SKM-1 treated with dmso at 0.1 percent for 144 hours (cell line): ENCODE results near the gene TEX47.

Source experiments
- DNase-seq: peaks from one replicate; lab custom pipeline; 2025; ENCODE audit not compliant: unreplicated experiment; lab: John Stamatoyannopoulos, UW

TEX47 gene

DNA sequence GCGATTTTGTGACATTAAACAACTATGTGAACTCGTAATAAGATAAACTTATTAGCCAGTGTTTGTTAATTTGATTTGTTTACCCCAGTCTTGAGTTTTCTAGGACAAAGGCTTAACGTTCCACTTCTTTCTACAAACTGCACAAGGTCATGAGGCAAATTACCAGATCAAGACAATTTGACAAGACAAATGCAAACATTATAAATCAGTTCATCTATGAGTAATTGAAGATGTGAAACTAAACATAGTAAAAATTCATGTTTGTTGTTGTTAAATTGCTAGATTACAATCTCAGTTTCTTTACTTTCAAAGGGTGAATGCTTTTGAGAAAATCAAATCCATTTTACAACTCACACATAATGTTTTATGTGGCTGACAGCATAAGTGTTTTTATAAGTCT is 49.4 kb downstream of the TEX47 start:
- no peak for DNase-seq
